Gastroesophageal sphincter (tissue), 3 donors: Measurements from ENCODE around the gene TOE1.
A peak's percentile ranks its signal among the peaks of the same experiment; 100 is the strongest.

Experiments
- EP300 ChIP-seq: sonication (generic); formaldehyde crosslinking; IDR thresholded peaks from one replicate; pipeline ENCODE4 v1.6.1; 2017; ENCODE audit warnings: antibody characterized with exemption, mild to moderate bottlenecking
- POLR2A ChIP-seq, 2 donors: fragments of 450-650 bp; IDR thresholded peaks; one replicate each; pipeline ENCODE4 v1.6.1; 2017; ENCODE audit warnings: antibody characterized with exemption in 2 of 2, mild to moderate bottlenecking in 2 of 2, moderate library complexity in 1 of 2
- POLR2AphosphoS5 ChIP-seq: sonication (generic); formaldehyde crosslinking; IDR thresholded peaks from one replicate; pipeline ENCODE4 v1.6.1; 2017; ENCODE audit warnings: antibody characterized with exemption
- TF ChIP-seq, protein P1 (sequence below), 4 experiments: fragments of 200-600 bp in 2 of 4; fragments of 450-650 bp in 2 of 4; sonication (generic) in 1 of 4; IDR thresholded peaks; one replicate each; pipeline ENCODE4 v1.5.1; 2017 to 2019; ENCODE audit warnings: antibody characterized with exemption in 4 of 4, mild to moderate bottlenecking in 2 of 4, moderate library complexity in 2 of 4

GRCh38 chr1:45299981-45300668 lies 39.8 kb upstream of the TOE1 start:
- TF ChIP-seq, protein P1, sequence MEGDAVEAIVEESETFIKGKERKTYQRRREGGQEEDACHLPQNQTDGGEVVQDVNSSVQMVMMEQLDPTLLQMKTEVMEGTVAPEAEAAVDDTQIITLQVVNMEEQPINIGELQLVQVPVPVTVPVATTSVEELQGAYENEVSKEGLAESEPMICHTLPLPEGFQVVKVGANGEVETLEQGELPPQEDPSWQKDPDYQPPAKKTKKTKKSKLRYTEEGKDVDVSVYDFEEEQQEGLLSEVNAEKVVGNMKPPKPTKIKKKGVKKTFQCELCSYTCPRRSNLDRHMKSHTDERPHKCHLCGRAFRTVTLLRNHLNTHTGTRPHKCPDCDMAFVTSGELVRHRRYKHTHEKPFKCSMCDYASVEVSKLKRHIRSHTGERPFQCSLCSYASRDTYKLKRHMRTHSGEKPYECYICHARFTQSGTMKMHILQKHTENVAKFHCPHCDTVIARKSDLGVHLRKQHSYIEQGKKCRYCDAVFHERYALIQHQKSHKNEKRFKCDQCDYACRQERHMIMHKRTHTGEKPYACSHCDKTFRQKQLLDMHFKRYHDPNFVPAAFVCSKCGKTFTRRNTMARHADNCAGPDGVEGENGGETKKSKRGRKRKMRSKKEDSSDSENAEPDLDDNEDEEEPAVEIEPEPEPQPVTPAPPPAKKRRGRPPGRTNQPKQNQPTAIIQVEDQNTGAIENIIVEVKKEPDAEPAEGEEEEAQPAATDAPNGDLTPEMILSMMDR (IDR thresholded peaks at IDR 0.05) = peak; percentile 59 to 81 (median 76)
- TF ChIP-seq POLR2A (IDR thresholded peaks at IDR 0.05) = no peak
- TF ChIP-seq POLR2AphosphoS5 = no peak
- TF ChIP-seq EP300 = no peak
